K562 (cell line): ENCODE measurements around the gene MOCS3. TPM values are rescaled to one million over a fixed set of nuclear protein-coding genes. Genes with fewer than 3 reads are reported as not detected.

ENCODE experiments used
- polyA plus RNA-seq, 8 experiments: library from polyadenylated mRNA; depleted of rRNA in 4 of 8; stranded (reverse) in 5 of 8; unstranded in 3 of 8; fragments of >200 nt; fragmentation: Nextera tagmentation in 2 of 8; fragmentation: Illumina TruSeq in 1 of 8; extraction: Ambion mirVana in 2 of 8; extraction: Trizol in 1 of 8; gene quantifications; 2 replicates each; pipeline versions ENCODE4 v1.2.1 to v1.2.3, GENCODE V29; 2011 to 2014; ENCODE audit warnings: inconsistent platforms in 1 of 8, missing spikeins in 1 of 8
- total RNA-seq, 7 experiments: library from RNA; depleted of rRNA in 6 of 7; stranded (reverse); fragments of >200 nt in 6 of 7; fragmentation: Illumina TruSeq in 2 of 7; extraction: Trizol in 2 of 7; gene quantifications; 2 replicates each; pipeline versions ENCODE4 v1.2.1 to v1.2.3, GENCODE V29; 2011 to 2021; ENCODE audit warnings: low replicate concordance in 1 of 7

The MOCS3 gene
- total and polyA plus RNA-seq, 9 of the 15 experiments (the other 6 are each of a cell fraction or from before 2014, with no cell fraction given) = 0.70 to 6.2 (median 2.9) TPM

Other genes with a start within 250 kb of the MOCS3 start
- 5.5 and 5.9 TPM in 2 replicates for gene PARD6B, start 227.2 kb upstream of the MOCS3 start, total RNA-seq (2014; rRNA removed)
- gene PARD6B, start 227.2 kb upstream of the MOCS3 start, total RNA-seq (2014; rRNA removed; fragmentation: Illumina TruSeq; extraction: Trizol) = 10.4 and 12.7 TPM in 2 replicates
- gene PARD6B, start 227.2 kb upstream of the MOCS3 start, total RNA-seq (2015; rRNA removed; fragmentation: Illumina TruSeq; extraction: Trizol) = 9.0 and 9.8 TPM in 2 replicates
- gene PARD6B, start 227.2 kb upstream of the MOCS3 start, total RNA-seq (2021) = 12.0 and 12.3 TPM in 2 replicates
- 4.5 and 5.3 TPM in 2 replicates for gene PARD6B, start 227.2 kb upstream of the MOCS3 start, polyA plus RNA-seq (2011; rRNA removed)
- 1.7 and 2.5 TPM in 2 replicates for gene PARD6B, start 227.2 kb upstream of the MOCS3 start, polyA plus RNA-seq (2014; fragmentation: Illumina TruSeq; extraction: Trizol)
- 1 to 10 TPM; 2.7 to 7.4 TPM for gene PARD6B, start 227.2 kb upstream of the MOCS3 start, polyA plus RNA-seq (2014; fragmentation: Nextera tagmentation; extraction: Ambion mirVana)
- gene PARD6B, start 227.2 kb upstream of the MOCS3 start, polyA plus RNA-seq (2014; rRNA removed) = 2.5 and 2.6 TPM in 2 replicates
- gene BCAS4, start 163.8 kb upstream of the MOCS3 start, total RNA-seq (2014; rRNA removed) = 2.3 and 2.9 TPM in 2 replicates
- 0.47 and 0.64 TPM in 2 replicates for gene BCAS4, start 163.8 kb upstream of the MOCS3 start, total RNA-seq (2014; rRNA removed; fragmentation: Illumina TruSeq; extraction: Trizol)
- gene BCAS4, start 163.8 kb upstream of the MOCS3 start, total RNA-seq (2015; rRNA removed; fragmentation: Illumina TruSeq; extraction: Trizol) = 0.34 and 0.36 TPM in 2 replicates
- gene BCAS4, start 163.8 kb upstream of the MOCS3 start, total RNA-seq (2021) = 1.5 and 2.0 TPM in 2 replicates
- gene BCAS4, start 163.8 kb upstream of the MOCS3 start, polyA plus RNA-seq (2011; rRNA removed) = 0.65 and 1.1 TPM in 2 replicates
- 0.25 and 1.5 TPM in 2 replicates for gene BCAS4, start 163.8 kb upstream of the MOCS3 start, polyA plus RNA-seq (2014; fragmentation: Illumina TruSeq; extraction: Trizol)
- under 1 TPM; 0.15 to 0.20 TPM for gene BCAS4, start 163.8 kb upstream of the MOCS3 start, polyA plus RNA-seq (2014; fragmentation: Nextera tagmentation; extraction: Ambion mirVana)
- gene BCAS4, start 163.8 kb upstream of the MOCS3 start, polyA plus RNA-seq (2014; rRNA removed) = 0.40 and 2.1 TPM in 2 replicates
- 17.8 and 18.7 TPM in 2 replicates for gene ADNP, start 27.4 kb upstream of the MOCS3 start, total RNA-seq (2014; rRNA removed)
- 24.5 and 26.1 TPM in 2 replicates for gene ADNP, start 27.4 kb upstream of the MOCS3 start, total RNA-seq (2014; rRNA removed; fragmentation: Illumina TruSeq; extraction: Trizol)
- 20.7 and 25.0 TPM in 2 replicates for gene ADNP, start 27.4 kb upstream of the MOCS3 start, total RNA-seq (2015; rRNA removed; fragmentation: Illumina TruSeq; extraction: Trizol)
- 52.2 and 59.9 TPM in 2 replicates for gene ADNP, start 27.4 kb upstream of the MOCS3 start, total RNA-seq (2021)
- 19.4 and 22.9 TPM in 2 replicates for gene ADNP, start 27.4 kb upstream of the MOCS3 start, polyA plus RNA-seq (2011; rRNA removed)
- 50.7 and 52.0 TPM in 2 replicates for gene ADNP, start 27.4 kb upstream of the MOCS3 start, polyA plus RNA-seq (2014; fragmentation: Illumina TruSeq; extraction: Trizol)
- 10 to 100 TPM; 25.3 to 40.0 TPM for gene ADNP, start 27.4 kb upstream of the MOCS3 start, polyA plus RNA-seq (2014; fragmentation: Nextera tagmentation; extraction: Ambion mirVana)
- 20.9 and 26.0 TPM in 2 replicates for gene ADNP, start 27.4 kb upstream of the MOCS3 start, polyA plus RNA-seq (2014; rRNA removed)
- gene DPM1, start 286 bp upstream of the MOCS3 start, total RNA-seq (2014; rRNA removed) = 83.7 and 105 TPM in 2 replicates
- 163 and 167 TPM in 2 replicates for gene DPM1, start 286 bp upstream of the MOCS3 start, total RNA-seq (2014; rRNA removed; fragmentation: Illumina TruSeq; extraction: Trizol)
- gene DPM1, start 286 bp upstream of the MOCS3 start, total RNA-seq (2015; rRNA removed; fragmentation: Illumina TruSeq; extraction: Trizol) = 123 and 133 TPM in 2 replicates
- 75.2 and 81.4 TPM in 2 replicates for gene DPM1, start 286 bp upstream of the MOCS3 start, total RNA-seq (2021)
- gene DPM1, start 286 bp upstream of the MOCS3 start, polyA plus RNA-seq (2011; rRNA removed) = 70.3 and 109 TPM in 2 replicates
- 131 and 153 TPM in 2 replicates for gene DPM1, start 286 bp upstream of the MOCS3 start, polyA plus RNA-seq (2014; fragmentation: Illumina TruSeq; extraction: Trizol)
- 100 to 1,000 TPM; 185 to 190 TPM for gene DPM1, start 286 bp upstream of the MOCS3 start, polyA plus RNA-seq (2014; fragmentation: Nextera tagmentation; extraction: Ambion mirVana)
- 163 and 186 TPM in 2 replicates for gene DPM1, start 286 bp upstream of the MOCS3 start, polyA plus RNA-seq (2014; rRNA removed)
- 0.09 and 0.94 TPM in 2 replicates for gene KCNG1, start 64.3 kb downstream of the MOCS3 start, total RNA-seq (2014; rRNA removed)
- 0.26 and 0.33 TPM in 2 replicates for gene KCNG1, start 64.3 kb downstream of the MOCS3 start, total RNA-seq (2014; rRNA removed; fragmentation: Illumina TruSeq; extraction: Trizol)
- gene KCNG1, start 64.3 kb downstream of the MOCS3 start, total RNA-seq (2015; rRNA removed; fragmentation: Illumina TruSeq; extraction: Trizol) = 0.11 and 0.22 TPM in 2 replicates
- gene KCNG1, start 64.3 kb downstream of the MOCS3 start, total RNA-seq (2021) = 0.76 and 1.5 TPM in 2 replicates
- not detected in 2 replicates for gene KCNG1, start 64.3 kb downstream of the MOCS3 start, polyA plus RNA-seq (2011; rRNA removed)
- 0.12 and 0.29 TPM in 2 replicates for gene KCNG1, start 64.3 kb downstream of the MOCS3 start, polyA plus RNA-seq (2014; fragmentation: Illumina TruSeq; extraction: Trizol)
- gene KCNG1, start 64.3 kb downstream of the MOCS3 start, polyA plus RNA-seq (2014; fragmentation: Nextera tagmentation; extraction: Ambion mirVana) = under 1 TPM in 1 of 2 experiments, not detected in 1; 0.06 TPM
- 1.5 TPM in 2 replicates for gene KCNG1, start 64.3 kb downstream of the MOCS3 start, polyA plus RNA-seq (2014; rRNA removed)